Measurements from ENCODE around the gene GOLGA6L7. TPM values are rescaled to one million over a fixed set of nuclear protein-coding genes. Genes with fewer than 3 reads are reported as not detected.

Gene GOLGA6L7
- total and polyA plus RNA-seq, 12 donors = not detected

DNA sequence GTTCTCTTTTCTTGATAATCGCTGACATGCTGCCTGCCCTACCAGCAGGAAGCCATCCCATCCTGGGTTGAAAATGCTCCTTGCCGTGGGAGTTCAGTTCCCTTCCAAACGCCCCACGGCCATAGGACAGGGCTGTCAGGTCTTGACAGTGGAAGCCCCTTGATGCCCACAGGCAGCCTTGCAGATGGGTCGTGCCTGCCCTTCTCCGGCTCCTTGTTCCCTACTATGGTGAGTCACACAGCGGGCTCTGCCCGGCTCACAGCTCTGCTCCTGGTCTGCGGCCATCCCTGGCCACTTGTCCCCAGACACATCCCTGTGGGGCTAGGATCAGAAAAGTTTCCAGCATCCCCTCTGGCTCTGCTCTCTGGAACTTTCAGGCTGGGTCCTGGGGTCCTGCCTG is 31.1 kb upstream of the GOLGA6L7 start:
- H3K9me3 ChIP-seq = no peaks in the 10 kb centered on the region
- DNase-seq = no peak
- peaks cover 0 to 24% (median 6%) of the 10 kb centered on the region in 7 donors for H3K27me3 ChIP-seq
- peak in 1 of 8 donors; percentile 17 for ATAC-seq
- no peaks in the 10 kb centered on the region for H3K4me1 ChIP-seq
- H3K36me3 ChIP-seq = no peaks in the 10 kb centered on the region
- H3K4me3 ChIP-seq = no peak overlapping the region
- H3K27ac ChIP-seq = no peak overlapping the region
- intact Hi-C loops (cut with DNase I) = no loop called here
- 84 to 92% methylated on average over 9 of the region's 9 CpGs for WGBS, 2 donors
- TF ChIP-seq, protein P1, sequence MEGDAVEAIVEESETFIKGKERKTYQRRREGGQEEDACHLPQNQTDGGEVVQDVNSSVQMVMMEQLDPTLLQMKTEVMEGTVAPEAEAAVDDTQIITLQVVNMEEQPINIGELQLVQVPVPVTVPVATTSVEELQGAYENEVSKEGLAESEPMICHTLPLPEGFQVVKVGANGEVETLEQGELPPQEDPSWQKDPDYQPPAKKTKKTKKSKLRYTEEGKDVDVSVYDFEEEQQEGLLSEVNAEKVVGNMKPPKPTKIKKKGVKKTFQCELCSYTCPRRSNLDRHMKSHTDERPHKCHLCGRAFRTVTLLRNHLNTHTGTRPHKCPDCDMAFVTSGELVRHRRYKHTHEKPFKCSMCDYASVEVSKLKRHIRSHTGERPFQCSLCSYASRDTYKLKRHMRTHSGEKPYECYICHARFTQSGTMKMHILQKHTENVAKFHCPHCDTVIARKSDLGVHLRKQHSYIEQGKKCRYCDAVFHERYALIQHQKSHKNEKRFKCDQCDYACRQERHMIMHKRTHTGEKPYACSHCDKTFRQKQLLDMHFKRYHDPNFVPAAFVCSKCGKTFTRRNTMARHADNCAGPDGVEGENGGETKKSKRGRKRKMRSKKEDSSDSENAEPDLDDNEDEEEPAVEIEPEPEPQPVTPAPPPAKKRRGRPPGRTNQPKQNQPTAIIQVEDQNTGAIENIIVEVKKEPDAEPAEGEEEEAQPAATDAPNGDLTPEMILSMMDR (IDR thresholded peaks at IDR 0.05) = no peak

- Histone ChIP-seq H3K36me3 (no peaks in the 10 kb centered on the region), H3K27ac (no peak overlapping the region), H3K27me3 (peaks cover 0 to 33% (median 6%) of the 10 kb centered on the region in 7 donors), H3K4me3 (no peak overlapping the region), H3K4me1 (no peaks in the 10 kb centered on the region), H3K9me3 (no peaks in the 10 kb centered on the region)
- DNase-seq (no peak), ATAC-seq (no peak)
- TF ChIP-seq, protein P1 (IDR thresholded peaks at IDR 0.05) = no peak
- intact Hi-C loops (cut with DNase I) = no loop called here
- WGBS, 2 donors = 85 to 91% methylated on average over 15 of the region's 15 CpGs
Observed at GRCh38 chr15:28878209-28878608, 29.8 kb upstream of the GOLGA6L7 start.

- TF ChIP-seq, protein P1 (IDR thresholded peaks at IDR 0.05) = no peak
- WGBS, 2 donors = 85 to 86% methylated on average over 8 of the region's 8 CpGs
- H3K9me3 ChIP-seq = peaks cover 0 to 5% (median 0%) of the 10 kb centered on the region in 11 donors
- H3K27ac ChIP-seq = no peak overlapping the region
- H3K4me1 ChIP-seq = no peaks in the 10 kb centered on the region
- DNase-seq = no peak
- peaks cover 0 to 39% (median 6%) of the 10 kb centered on the region in 7 donors for H3K27me3 ChIP-seq
- no peak overlapping the region for H3K4me3 ChIP-seq
- intact Hi-C loops (cut with DNase I) = no loop called here
- ATAC-seq = no peak
- no peaks in the 10 kb centered on the region for H3K36me3 ChIP-seq
Observed at GRCh38 chr15:28876845-28877185, 28.4 kb upstream of the GOLGA6L7 start.

DNA sequence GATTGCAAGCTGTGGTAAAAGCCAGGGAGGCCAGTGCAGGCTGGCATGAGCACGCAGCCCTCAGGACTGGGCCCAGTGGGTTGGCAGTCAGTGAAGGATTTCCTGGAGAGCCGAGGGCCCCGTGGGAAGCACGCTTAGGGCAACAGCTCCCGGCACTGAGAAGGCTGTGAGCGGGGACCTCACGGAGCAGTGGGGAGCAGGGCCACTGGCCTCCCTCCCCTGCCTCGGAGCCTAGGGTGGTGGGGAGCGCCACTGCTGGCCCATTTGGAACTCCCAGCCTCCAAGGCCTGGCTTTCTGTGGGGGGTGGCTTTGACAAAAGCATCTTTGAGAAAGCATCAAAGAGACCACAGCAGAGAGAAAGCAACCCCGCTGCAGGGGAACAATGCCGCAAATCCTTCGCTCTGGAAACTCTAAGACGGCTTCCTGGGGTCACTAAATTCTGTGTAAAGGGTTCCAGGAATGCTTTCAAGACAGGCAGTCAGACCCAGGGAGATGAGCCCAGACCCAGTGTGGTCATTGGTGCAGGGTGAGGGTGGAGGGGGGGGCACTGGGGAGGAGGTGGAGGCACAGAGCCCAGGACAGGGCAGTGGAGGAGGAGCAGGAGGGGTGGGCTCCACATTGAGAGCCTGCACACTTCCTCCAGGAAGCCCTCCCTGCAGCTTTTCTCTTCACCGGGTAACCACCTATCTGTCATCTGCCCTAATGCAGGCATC is 27.8 kb upstream of the GOLGA6L7 start:
- H3K36me3 ChIP-seq = no peaks in the 10 kb centered on the region
- no peak overlapping the region for H3K27ac ChIP-seq
- H3K4me3 ChIP-seq = no peak overlapping the region
- TF ChIP-seq, protein P1 (IDR thresholded peaks at IDR 0.05) = no peak
- peaks cover 0 to 5% (median 0%) of the 10 kb centered on the region in 11 donors for H3K9me3 ChIP-seq
- WGBS, 2 donors = 60% methylated on average over 14 of the region's 14 CpGs
- no peak for DNase-seq
- ATAC-seq = peak in 1 of 8 donors; percentile 40
- H3K27me3 ChIP-seq = peaks cover 0 to 39% (median 6%) of the 10 kb centered on the region in 7 donors
- no peaks in the 10 kb centered on the region for H3K4me1 ChIP-seq
- intact Hi-C loops (cut with DNase I) = no loop called here

Data from heart right ventricle (tissue), 16 donors.